ENCODE results near the gene FAM200A.

DNA sequence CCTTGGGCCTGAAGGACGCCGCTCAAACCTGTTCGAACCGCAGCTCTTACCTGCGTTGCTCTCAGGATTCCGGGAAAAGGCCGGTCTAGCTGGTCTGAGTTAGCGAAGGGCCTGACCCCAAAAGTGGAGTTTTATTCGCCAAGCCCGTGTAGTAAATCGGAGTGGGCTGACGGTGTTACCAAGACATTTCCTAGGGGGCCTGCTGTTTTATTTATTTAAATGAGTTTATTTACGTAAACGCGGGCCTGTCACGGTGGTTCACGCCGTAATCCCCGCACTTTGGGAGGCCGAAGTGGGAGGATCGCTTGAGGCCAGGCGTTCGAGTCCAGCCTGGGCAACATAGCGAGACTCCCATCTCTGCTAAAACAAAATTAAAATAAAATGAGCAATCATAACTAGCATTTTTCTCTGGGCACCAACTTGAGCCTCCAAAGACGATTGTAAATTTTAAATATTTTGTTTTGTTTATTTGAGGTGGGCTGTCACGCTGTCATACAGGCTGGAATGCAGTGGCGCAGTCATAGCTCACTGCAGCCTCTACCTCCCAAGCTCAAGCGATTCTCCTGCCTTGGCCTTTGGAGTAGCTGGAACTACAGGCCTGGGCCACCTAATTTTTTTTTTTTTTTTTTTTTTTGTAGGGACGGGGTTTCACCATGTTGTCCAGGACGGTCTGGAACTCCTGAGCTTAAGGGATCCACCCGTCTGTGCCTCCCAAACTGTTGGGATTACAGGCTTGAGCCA, 7.4 kb upstream of the FAM200A start:
- TF ChIP-seq, protein P1, sequence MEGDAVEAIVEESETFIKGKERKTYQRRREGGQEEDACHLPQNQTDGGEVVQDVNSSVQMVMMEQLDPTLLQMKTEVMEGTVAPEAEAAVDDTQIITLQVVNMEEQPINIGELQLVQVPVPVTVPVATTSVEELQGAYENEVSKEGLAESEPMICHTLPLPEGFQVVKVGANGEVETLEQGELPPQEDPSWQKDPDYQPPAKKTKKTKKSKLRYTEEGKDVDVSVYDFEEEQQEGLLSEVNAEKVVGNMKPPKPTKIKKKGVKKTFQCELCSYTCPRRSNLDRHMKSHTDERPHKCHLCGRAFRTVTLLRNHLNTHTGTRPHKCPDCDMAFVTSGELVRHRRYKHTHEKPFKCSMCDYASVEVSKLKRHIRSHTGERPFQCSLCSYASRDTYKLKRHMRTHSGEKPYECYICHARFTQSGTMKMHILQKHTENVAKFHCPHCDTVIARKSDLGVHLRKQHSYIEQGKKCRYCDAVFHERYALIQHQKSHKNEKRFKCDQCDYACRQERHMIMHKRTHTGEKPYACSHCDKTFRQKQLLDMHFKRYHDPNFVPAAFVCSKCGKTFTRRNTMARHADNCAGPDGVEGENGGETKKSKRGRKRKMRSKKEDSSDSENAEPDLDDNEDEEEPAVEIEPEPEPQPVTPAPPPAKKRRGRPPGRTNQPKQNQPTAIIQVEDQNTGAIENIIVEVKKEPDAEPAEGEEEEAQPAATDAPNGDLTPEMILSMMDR (IDR thresholded peaks at IDR 0.05), result no peak
- TF ChIP-seq POLR2A (IDR thresholded peaks at IDR 0.05; ENCODE audit: low read depth) (no peak), EP300 (IDR thresholded peaks at IDR 0.05) (no peak), POLR2AphosphoS5 (IDR thresholded peaks at IDR 0.05) (no peak)
